PFSK-1 (cell line): Measurements from ENCODE around the gene METTL16.

Experiments used
- FOXP2 ChIP-seq: optimal IDR thresholded peaks from 2 replicates; pipeline ENCODE3; 2011; ENCODE audit warnings: borderline replicate concordance, control low read depth, inconsistent platforms; ENCODE audit not compliant: insufficient read depth; ENCODE audit errors: extremely low read length, extremely low read depth
- POLR2AphosphoS5 ChIP-seq: IDR thresholded peaks from 2 replicates; pipeline ENCODE4 v1.6.1; 2012; ENCODE audit warnings: low read depth, mild to moderate bottlenecking, control low read depth, low read length, moderate library complexity
- TAF1 ChIP-seq: IDR thresholded peaks from 2 replicates; pipeline ENCODE4 v1.6.1; 2012; ENCODE audit warnings: low read length, control low read depth, borderline replicate concordance; ENCODE audit not compliant: insufficient read depth
- TF ChIP-seq, protein P1 (sequence below), 2 experiments: IDR thresholded peaks; 2 replicates each; pipeline versions ENCODE4 v1.6.1 to v1.8.0; 2011 to 2012; ENCODE audit warnings: low read depth in 2 of 2, low read length in 2 of 2, control low read depth in 1 of 2, inconsistent platforms in 1 of 2, mild to moderate bottlenecking in 1 of 2, moderate library complexity in 1 of 2; ENCODE audit not compliant: insufficient read depth in 1 of 2

DNA sequence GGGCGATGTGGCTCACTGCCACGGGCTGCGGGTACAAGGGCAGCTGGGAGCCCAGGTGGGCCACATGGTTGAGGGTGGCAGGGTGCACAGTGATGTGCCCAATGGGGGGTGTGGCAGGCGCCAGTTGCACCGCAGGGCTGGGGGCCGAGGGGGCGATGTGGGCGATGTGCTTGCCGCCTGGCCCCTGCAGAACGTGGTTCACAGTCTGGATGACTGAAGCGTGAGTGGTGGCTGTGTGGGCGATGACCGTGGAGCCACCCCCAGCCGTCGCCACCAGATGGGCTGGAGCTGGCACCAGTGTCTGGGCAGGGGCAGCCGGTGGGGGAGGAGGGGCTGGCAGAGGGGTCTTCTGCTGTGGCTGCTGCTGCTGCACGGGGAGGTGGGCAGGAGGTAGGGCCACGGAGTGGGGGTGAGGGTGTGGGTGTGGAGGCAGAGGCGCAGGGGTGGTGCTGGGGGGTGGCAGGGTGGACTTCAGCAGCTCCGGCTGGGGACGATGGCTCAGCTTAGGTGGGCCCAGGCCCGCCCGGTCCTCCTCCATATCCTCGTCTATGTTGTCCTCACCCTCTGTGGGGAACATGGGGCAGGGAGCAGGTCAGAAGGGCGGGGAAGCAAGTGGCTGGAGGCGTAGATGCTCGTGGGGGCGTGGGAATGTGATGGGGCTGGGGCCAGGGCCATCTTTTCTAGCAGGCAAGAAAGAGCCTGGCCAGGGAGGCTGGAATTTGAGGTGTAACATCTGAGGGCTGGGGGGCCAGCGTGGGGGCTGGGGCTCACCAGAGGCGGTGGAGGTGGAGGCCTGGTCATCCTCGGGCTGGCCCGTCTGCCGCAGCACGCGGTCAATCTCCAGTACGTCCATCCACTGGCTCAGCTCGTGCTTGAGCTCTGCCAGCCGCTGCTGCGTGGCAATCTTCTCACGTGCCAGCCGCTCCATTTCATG lies 124.3 kb downstream of the METTL16 start:
- TF ChIP-seq POLR2AphosphoS5 (no peak), TAF1 (no peak), FOXP2 (no peak)
- TF ChIP-seq, protein P1, sequence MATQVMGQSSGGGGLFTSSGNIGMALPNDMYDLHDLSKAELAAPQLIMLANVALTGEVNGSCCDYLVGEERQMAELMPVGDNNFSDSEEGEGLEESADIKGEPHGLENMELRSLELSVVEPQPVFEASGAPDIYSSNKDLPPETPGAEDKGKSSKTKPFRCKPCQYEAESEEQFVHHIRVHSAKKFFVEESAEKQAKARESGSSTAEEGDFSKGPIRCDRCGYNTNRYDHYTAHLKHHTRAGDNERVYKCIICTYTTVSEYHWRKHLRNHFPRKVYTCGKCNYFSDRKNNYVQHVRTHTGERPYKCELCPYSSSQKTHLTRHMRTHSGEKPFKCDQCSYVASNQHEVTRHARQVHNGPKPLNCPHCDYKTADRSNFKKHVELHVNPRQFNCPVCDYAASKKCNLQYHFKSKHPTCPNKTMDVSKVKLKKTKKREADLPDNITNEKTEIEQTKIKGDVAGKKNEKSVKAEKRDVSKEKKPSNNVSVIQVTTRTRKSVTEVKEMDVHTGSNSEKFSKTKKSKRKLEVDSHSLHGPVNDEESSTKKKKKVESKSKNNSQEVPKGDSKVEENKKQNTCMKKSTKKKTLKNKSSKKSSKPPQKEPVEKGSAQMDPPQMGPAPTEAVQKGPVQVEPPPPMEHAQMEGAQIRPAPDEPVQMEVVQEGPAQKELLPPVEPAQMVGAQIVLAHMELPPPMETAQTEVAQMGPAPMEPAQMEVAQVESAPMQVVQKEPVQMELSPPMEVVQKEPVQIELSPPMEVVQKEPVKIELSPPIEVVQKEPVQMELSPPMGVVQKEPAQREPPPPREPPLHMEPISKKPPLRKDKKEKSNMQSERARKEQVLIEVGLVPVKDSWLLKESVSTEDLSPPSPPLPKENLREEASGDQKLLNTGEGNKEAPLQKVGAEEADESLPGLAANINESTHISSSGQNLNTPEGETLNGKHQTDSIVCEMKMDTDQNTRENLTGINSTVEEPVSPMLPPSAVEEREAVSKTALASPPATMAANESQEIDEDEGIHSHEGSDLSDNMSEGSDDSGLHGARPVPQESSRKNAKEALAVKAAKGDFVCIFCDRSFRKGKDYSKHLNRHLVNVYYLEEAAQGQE (IDR thresholded peaks at IDR 0.05; ENCODE audit: insufficient read depth in 1 of 2, low read depth in 2 of 2, low read length in 2 of 2): no peak
